Nephron (organoid): ENCODE results near the gene SYK.

Experiments used
- H3K27ac Mint-ChIP-seq, 3 experiments: 2 replicates each; pipeline ENCODE4 v1.8.0; 2020; ENCODE audit warnings: mixed read lengths in 3 of 3, mild to moderate bottlenecking in 2 of 3, moderate library complexity in 1 of 3
- H3K27me3 Mint-ChIP-seq: 2 replicates; pipeline ENCODE4 v1.8.0; 2021; ENCODE audit warnings: low read depth, mild to moderate bottlenecking, moderate library complexity, mixed read lengths
- H3K36me3 Mint-ChIP-seq: 2 replicates; pipeline ENCODE4 v1.8.0; 2020; ENCODE audit warnings: low read depth, mixed read lengths
- H3K4me1 Mint-ChIP-seq: 2 replicates; pipeline ENCODE4 v1.8.0; 2020; ENCODE audit warnings: mixed read lengths
- H3K4me3 Mint-ChIP-seq, 3 experiments: 2 replicates each; pipeline ENCODE4 v1.8.0; 2020; ENCODE audit warnings: mild to moderate bottlenecking in 3 of 3, mixed read lengths in 3 of 3, moderate library complexity in 2 of 3
- H3K9me3 Mint-ChIP-seq: 2 replicates; pipeline ENCODE4 v1.8.0; 2020; ENCODE audit warnings: mixed read lengths
- CTCF ChIP-seq, 3 experiments: fragments of 200-600 bp; sonication (generic); IDR thresholded peaks; one replicate each; pipeline ENCODE4 v1.5.0; 2021; ENCODE audit warnings: antibody characterized with exemption in 3 of 3; ENCODE audit not compliant: unreplicated experiment in 3 of 3

SYK gene

GRCh38 chr9:90801973-90802322 lies 329 bp downstream of the SYK start:
- Mint-ChIP-seq H3K4me1 (peaks cover 33% of the 10 kb centered on the region), H3K9me3 (no peaks in the 10 kb centered on the region), H3K4me3 (peak overlapping the region; percentile 87 to 89 (median 88)), H3K27me3 (peaks cover 61% of the 10 kb centered on the region), H3K36me3 (no peaks in the 10 kb centered on the region), H3K27ac (peak overlapping the region; percentile 88 to 91 (median 89))
- TF ChIP-seq CTCF (IDR thresholded peaks at IDR 0.05; ENCODE audit: unreplicated experiment in 3 of 3), result no peak

GRCh38 chr9:90802386-90802985 lies 867 bp downstream of the SYK start:
- Mint-ChIP-seq H3K27ac (peak overlapping the region; percentile 88 to 91 (median 89)), H3K9me3 (no peaks in the 10 kb centered on the region), H3K36me3 (no peaks in the 10 kb centered on the region), H3K27me3 (peaks cover 61% of the 10 kb centered on the region), H3K4me3 (peak overlapping the region; percentile 87 to 89 (median 88)), H3K4me1 (peaks cover 33% of the 10 kb centered on the region)
- no peak for TF ChIP-seq CTCF (IDR thresholded peaks at IDR 0.05; ENCODE audit: unreplicated experiment in 3 of 3)

DNA sequence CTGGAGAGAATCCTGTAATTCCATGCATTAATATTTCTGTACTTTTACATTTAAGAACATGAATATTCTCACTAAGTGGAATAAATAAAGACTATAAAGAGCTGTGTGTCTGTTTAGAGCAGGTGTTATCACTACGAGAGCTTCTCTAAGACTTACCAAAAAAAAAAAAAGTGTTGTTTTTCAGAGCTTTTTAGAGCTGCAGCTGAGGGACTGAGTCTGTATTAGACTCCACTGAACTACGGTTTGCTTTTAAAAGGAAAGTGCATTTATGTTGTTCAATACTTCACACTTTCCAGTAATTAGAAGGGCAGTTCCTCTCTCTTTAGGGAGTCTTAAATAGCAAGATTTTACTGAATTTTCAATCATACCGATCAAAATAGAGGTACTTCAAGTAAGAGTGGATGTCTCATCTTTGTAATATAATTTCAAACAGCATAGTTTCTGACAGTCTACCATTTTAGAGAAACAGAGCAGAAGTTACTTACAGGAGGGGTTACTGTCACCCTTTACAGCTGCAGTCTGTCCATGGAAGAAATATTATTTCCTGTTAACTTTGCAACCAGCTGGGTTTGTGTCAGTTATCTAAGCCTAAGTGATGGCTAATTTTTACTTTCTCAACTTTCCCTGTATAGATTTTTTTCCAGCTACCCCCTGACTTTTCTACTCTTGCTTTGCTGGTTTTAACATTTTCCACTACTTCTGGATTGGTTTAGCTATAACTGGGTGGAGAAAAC lies 2.4 kb downstream of the SYK start:
- no peaks in the 10 kb centered on the region for H3K36me3 Mint-ChIP-seq

GRCh38 chr9:90805006-90805996 lies 3.7 kb downstream of the SYK start:
- TF ChIP-seq CTCF (IDR thresholded peaks at IDR 0.05; ENCODE audit: unreplicated experiment in 3 of 3), result no peak
- peaks cover 38% of the 10 kb centered on the region for H3K27me3 Mint-ChIP-seq
- H3K9me3 Mint-ChIP-seq, result no peaks in the 10 kb centered on the region
- H3K27ac Mint-ChIP-seq, result peak overlapping the region; percentile 85 to 91 (median 88)
- H3K4me3 Mint-ChIP-seq, result peak overlapping the region in 2 of 3 experiments; percentile 34 to 66
- H3K4me1 Mint-ChIP-seq, result peaks cover 45% of the 10 kb centered on the region
- H3K36me3 Mint-ChIP-seq, result no peaks in the 10 kb centered on the region

More for the DNA sequence above, 2.4 kb downstream of the SYK start:
- Mint-ChIP-seq H3K27me3 (peaks cover 49% of the 10 kb centered on the region), H3K4me3 (peak overlapping the region; percentile 31 to 72 (median 36)), H3K27ac (peak overlapping the region; percentile 85 to 91 (median 88)), H3K4me1 (peaks cover 39% of the 10 kb centered on the region), H3K9me3 (no peaks in the 10 kb centered on the region)
- no peak for TF ChIP-seq CTCF (IDR thresholded peaks at IDR 0.05; ENCODE audit: unreplicated experiment in 3 of 3)

- H3K4me1 Mint-ChIP-seq, result peaks cover 49% of the 10 kb centered on the region
- no peaks in the 10 kb centered on the region for H3K9me3 Mint-ChIP-seq
Observed at GRCh38 chr9:90807006-90807405, 5.4 kb downstream of the SYK start.

More at GRCh38 chr9:90807006-90807405, 5.4 kb downstream of the SYK start:
- no peak overlapping the region for H3K27ac Mint-ChIP-seq
- no peak overlapping the region for H3K4me3 Mint-ChIP-seq
- H3K27me3 Mint-ChIP-seq, result peaks cover 24% of the 10 kb centered on the region
- TF ChIP-seq CTCF (IDR thresholded peaks at IDR 0.05; ENCODE audit: unreplicated experiment in 3 of 3), result no peak
- H3K36me3 Mint-ChIP-seq, result no peaks in the 10 kb centered on the region
